ENCODE data around the gene QRSL1. TPM values are rescaled to one million over a fixed set of nuclear protein-coding genes. Genes with fewer than 3 reads are reported as not detected.

Gene QRSL1
- total RNA-seq, 4 donors from 2014 or later: 8.2 to 19.8 (median 12.8) TPM

Small RNAs within 50 kb of the gene (small RNA-seq; reads per million reads assigned to genes)
- gene RNU6-527P: 0 reads per million in 2 donors

Other genes starting within 250 kb of the QRSL1 start
- gene RTN4IP1, start 80 bp upstream of the QRSL1 start, total RNA-seq: 1 to 10 TPM; 4.1 to 6.3 (median 5.1) TPM